ENCODE measurements around the gene SHC2.

SHC2 gene

DNA sequence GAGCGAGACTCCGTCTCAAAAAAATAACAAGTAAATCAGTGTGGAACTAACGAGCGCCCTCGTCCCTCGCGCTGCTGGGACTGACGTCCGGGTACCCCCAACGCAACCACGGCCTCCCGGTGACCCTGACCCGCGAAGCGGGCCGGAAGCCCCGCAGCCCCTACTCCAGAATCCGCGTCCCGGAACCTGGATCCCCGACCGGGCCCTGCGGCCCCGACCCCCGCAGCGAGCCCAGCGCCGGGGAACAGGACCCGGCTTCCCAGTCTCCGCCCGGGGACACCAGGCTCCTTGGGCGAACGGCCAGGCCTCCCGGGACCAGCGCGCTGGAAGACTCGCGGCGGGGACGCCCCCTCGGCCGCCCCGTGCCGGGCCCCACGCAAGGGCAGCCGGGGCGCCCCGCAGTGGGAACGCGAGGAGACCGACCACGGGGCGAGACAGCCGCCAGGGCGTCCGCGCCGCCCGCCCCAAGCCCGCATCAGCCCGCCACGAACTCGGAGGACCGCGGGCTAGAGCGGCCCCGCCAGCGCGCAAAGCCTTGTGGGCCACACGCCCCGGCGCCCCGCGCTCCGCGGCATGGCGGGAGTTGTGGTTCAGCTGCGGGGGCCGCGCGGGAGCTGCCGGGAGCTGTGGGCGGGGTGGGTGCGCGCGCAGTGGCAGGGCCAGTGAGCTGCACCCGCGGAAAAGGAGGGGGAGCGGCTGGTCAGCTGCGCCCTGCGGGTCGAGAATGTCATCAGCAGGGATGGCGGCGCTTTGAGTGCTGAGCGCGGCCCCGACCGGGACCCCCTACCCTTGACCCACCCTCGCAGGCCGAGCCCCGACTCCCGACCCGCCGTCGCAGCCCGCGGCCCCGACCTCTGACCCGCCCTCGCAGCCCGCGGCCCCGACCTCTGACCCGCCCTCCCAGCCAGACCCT is 27.9 kb upstream of the SHC2 start:
- POLR2A ChIA-PET, result interaction anchor here (0.6 to 4.3 kb wide), 9 partner anchors 9 to 500 kb away, joined by 3 to 33 read pairs (median 4); partner anchors contain the start of genes SHC2 and TPGS1
- TF ChIP-seq BCL11B (tag by site-specific recombination; IDR thresholded peaks at IDR 0.05; ENCODE audit: low read depth) (peak; percentile 85), ZNF202 (tag by site-specific recombination; IDR thresholded peaks at IDR 0.05; ENCODE audit: borderline replicate concordance) (no peak), ZNF19 (tag by site-specific recombination; IDR thresholded peaks at IDR 0.05; ENCODE audit: low read depth) (no peak), HOXC10 (CRISPR knock-in tag; IDR thresholded peaks at IDR 0.05) (0 out of 2 replicates have a peak, but pooled peaks have one; percentile 50), KLF16 (tag by site-specific recombination; IDR thresholded peaks at IDR 0.05) (peak; percentile 25; the same call in 1 of the 2 replicates), YY1 (tag by site-specific recombination; IDR thresholded peaks at IDR 0.05) (peak; percentile 25; the same call in 1 of the 2 replicates), ZNF239 (tag by site-specific recombination; IDR thresholded peaks at IDR 0.05) (no peak), TCF7L2 (IDR thresholded peaks at IDR 0.05; ENCODE audit: borderline replicate concordance, low read depth, low read length) (no peak), ZNF664 (tag by site-specific recombination; IDR thresholded peaks at IDR 0.05) (no peak)
- TF ChIP-seq, protein P1, sequence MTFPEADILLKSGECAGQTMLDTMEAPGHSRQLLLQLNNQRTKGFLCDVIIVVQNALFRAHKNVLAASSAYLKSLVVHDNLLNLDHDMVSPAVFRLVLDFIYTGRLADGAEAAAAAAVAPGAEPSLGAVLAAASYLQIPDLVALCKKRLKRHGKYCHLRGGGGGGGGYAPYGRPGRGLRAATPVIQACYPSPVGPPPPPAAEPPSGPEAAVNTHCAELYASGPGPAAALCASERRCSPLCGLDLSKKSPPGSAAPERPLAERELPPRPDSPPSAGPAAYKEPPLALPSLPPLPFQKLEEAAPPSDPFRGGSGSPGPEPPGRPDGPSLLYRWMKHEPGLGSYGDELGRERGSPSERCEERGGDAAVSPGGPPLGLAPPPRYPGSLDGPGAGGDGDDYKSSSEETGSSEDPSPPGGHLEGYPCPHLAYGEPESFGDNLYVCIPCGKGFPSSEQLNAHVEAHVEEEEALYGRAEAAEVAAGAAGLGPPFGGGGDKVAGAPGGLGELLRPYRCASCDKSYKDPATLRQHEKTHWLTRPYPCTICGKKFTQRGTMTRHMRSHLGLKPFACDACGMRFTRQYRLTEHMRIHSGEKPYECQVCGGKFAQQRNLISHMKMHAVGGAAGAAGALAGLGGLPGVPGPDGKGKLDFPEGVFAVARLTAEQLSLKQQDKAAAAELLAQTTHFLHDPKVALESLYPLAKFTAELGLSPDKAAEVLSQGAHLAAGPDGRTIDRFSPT (tag by site-specific recombination; IDR thresholded peaks at IDR 0.05), result 0 out of 2 replicates have a peak, but pooled peaks have one; percentile 14
- TF ChIP-seq, protein P2, sequence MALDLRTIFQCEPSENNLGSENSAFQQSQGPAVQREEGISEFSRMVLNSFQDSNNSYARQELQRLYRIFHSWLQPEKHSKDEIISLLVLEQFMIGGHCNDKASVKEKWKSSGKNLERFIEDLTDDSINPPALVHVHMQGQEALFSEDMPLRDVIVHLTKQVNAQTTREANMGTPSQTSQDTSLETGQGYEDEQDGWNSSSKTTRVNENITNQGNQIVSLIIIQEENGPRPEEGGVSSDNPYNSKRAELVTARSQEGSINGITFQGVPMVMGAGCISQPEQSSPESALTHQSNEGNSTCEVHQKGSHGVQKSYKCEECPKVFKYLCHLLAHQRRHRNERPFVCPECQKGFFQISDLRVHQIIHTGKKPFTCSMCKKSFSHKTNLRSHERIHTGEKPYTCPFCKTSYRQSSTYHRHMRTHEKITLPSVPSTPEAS (tag by site-specific recombination; IDR thresholded peaks at IDR 0.05), result no peak
- TF ChIP-seq, protein P3, sequence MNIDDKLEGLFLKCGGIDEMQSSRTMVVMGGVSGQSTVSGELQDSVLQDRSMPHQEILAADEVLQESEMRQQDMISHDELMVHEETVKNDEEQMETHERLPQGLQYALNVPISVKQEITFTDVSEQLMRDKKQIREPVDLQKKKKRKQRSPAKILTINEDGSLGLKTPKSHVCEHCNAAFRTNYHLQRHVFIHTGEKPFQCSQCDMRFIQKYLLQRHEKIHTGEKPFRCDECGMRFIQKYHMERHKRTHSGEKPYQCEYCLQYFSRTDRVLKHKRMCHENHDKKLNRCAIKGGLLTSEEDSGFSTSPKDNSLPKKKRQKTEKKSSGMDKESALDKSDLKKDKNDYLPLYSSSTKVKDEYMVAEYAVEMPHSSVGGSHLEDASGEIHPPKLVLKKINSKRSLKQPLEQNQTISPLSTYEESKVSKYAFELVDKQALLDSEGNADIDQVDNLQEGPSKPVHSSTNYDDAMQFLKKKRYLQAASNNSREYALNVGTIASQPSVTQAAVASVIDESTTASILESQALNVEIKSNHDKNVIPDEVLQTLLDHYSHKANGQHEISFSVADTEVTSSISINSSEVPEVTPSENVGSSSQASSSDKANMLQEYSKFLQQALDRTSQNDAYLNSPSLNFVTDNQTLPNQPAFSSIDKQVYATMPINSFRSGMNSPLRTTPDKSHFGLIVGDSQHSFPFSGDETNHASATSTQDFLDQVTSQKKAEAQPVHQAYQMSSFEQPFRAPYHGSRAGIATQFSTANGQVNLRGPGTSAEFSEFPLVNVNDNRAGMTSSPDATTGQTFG (tag by site-specific recombination; IDR thresholded peaks at IDR 0.05; ENCODE audit: borderline replicate concordance), result no peak
- TF ChIP-seq, protein P4, sequence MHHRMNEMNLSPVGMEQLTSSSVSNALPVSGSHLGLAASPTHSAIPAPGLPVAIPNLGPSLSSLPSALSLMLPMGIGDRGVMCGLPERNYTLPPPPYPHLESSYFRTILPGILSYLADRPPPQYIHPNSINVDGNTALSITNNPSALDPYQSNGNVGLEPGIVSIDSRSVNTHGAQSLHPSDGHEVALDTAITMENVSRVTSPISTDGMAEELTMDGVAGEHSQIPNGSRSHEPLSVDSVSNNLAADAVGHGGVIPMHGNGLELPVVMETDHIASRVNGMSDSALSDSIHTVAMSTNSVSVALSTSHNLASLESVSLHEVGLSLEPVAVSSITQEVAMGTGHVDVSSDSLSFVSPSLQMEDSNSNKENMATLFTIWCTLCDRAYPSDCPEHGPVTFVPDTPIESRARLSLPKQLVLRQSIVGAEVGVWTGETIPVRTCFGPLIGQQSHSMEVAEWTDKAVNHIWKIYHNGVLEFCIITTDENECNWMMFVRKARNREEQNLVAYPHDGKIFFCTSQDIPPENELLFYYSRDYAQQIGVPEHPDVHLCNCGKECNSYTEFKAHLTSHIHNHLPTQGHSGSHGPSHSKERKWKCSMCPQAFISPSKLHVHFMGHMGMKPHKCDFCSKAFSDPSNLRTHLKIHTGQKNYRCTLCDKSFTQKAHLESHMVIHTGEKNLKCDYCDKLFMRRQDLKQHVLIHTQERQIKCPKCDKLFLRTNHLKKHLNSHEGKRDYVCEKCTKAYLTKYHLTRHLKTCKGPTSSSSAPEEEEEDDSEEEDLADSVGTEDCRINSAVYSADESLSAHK (tag by site-specific recombination; IDR thresholded peaks at IDR 0.05), result no peak
- TF ChIP-seq, protein P5, sequence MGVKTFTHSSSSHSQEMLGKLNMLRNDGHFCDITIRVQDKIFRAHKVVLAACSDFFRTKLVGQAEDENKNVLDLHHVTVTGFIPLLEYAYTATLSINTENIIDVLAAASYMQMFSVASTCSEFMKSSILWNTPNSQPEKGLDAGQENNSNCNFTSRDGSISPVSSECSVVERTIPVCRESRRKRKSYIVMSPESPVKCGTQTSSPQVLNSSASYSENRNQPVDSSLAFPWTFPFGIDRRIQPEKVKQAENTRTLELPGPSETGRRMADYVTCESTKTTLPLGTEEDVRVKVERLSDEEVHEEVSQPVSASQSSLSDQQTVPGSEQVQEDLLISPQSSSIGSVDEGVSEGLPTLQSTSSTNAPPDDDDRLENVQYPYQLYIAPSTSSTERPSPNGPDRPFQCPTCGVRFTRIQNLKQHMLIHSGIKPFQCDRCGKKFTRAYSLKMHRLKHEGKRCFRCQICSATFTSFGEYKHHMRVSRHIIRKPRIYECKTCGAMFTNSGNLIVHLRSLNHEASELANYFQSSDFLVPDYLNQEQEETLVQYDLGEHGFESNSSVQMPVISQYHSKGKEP (tag by site-specific recombination; IDR thresholded peaks at IDR 0.05), result no peak
- TF ChIP-seq, protein P6, sequence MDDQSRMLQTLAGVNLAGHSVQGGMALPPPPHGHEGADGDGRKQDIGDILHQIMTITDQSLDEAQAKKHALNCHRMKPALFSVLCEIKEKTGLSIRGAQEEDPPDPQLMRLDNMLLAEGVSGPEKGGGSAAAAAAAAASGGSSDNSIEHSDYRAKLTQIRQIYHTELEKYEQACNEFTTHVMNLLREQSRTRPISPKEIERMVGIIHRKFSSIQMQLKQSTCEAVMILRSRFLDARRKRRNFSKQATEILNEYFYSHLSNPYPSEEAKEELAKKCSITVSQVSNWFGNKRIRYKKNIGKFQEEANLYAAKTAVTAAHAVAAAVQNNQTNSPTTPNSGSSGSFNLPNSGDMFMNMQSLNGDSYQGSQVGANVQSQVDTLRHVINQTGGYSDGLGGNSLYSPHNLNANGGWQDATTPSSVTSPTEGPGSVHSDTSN (CRISPR knock-in tag; IDR thresholded peaks at IDR 0.05), result peak; percentile 95
- TF ChIP-seq, protein P7, sequence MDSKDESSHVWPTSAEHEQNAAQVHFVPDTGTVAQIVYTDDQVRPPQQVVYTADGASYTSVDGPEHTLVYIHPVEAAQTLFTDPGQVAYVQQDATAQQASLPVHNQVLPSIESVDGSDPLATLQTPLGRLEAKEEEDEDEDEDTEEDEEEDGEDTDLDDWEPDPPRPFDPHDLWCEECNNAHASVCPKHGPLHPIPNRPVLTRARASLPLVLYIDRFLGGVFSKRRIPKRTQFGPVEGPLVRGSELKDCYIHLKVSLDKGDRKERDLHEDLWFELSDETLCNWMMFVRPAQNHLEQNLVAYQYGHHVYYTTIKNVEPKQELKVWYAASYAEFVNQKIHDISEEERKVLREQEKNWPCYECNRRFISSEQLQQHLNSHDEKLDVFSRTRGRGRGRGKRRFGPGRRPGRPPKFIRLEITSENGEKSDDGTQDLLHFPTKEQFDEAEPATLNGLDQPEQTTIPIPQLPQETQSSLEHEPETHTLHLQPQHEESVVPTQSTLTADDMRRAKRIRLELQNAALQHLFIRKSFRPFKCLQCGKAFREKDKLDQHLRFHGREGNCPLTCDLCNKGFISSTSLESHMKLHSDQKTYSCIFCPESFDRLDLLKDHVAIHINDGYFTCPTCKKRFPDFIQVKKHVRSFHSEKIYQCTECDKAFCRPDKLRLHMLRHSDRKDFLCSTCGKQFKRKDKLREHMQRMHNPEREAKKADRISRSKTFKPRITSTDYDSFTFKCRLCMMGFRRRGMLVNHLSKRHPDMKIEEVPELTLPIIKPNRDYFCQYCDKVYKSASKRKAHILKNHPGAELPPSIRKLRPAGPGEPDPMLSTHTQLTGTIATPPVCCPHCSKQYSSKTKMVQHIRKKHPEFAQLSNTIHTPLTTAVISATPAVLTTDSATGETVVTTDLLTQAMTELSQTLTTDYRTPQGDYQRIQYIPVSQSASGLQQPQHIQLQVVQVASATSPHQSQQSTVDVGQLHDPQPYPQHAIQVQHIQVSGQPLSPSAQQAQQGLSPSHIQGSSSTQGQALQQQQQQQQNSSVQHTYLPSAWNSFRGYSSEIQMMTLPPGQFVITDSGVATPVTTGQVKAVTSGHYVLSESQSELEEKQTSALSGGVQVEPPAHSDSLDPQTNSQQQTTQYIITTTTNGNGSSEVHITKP (tag by site-specific recombination; IDR thresholded peaks at IDR 0.05), result no peak
- TF ChIP-seq, protein P8, sequence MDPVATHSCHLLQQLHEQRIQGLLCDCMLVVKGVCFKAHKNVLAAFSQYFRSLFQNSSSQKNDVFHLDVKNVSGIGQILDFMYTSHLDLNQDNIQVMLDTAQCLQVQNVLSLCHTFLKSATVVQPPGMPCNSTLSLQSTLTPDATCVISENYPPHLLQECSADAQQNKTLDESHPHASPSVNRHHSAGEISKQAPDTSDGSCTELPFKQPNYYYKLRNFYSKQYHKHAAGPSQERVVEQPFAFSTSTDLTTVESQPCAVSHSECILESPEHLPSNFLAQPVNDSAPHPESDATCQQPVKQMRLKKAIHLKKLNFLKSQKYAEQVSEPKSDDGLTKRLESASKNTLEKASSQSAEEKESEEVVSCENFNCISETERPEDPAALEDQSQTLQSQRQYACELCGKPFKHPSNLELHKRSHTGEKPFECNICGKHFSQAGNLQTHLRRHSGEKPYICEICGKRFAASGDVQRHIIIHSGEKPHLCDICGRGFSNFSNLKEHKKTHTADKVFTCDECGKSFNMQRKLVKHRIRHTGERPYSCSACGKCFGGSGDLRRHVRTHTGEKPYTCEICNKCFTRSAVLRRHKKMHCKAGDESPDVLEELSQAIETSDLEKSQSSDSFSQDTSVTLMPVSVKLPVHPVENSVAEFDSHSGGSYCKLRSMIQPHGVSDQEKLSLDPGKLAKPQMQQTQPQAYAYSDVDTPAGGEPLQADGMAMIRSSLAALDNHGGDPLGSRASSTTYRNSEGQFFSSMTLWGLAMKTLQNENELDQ (tag by site-specific recombination; IDR thresholded peaks at IDR 0.05; ENCODE audit: low read depth), result no peak

More for the DNA sequence above, 27.9 kb upstream of the SHC2 start:
- Histone ChIP-seq H3K27ac (ENCODE audit: extremely low read depth, low read depth, low read length) (peak overlapping the region; percentile 92), H3K4me1 (ENCODE audit: control insufficient read depth, insufficient read depth, low read length) (no peaks in the 10 kb centered on the region), H3K36me3 (ENCODE audit: control insufficient read depth in 2 of 2, insufficient read depth in 1 of 2, low read length in 2 of 2) (no peaks in the 10 kb centered on the region), H3K4me3 (ENCODE audit: low read depth, low read length) (peak overlapping the region; percentile 73), H3K9me3 (ENCODE audit: control insufficient read depth, insufficient read depth, low read depth, low read length) (no peaks in the 10 kb centered on the region)
- CTCF ChIA-PET, result interaction anchor here (0.7 to 2.7 kb wide), 5 partner anchors 9 to 109 kb away, joined by 3 to 16 read pairs (median 4); partner anchors contain the start of gene TPGS1

All from HEK293 (cell line).